HG02588 (cell line): ENCODE results near the gene KCNJ8.
"Not testable (repeated sequence)": the region's sequence is repeated elsewhere in the genome, so short reads cannot be mapped to it uniquely, and the experiment has no call there.

ENCODE experiments used
- ATAC-seq: cut with Tn5 transposase; IDR thresholded peaks from one replicate; pipeline ENCODE4 v1.9.1; 2021; ENCODE audit warnings: mild to moderate bottlenecking, moderate library complexity; ENCODE audit not compliant: unreplicated experiment

The KCNJ8 gene

DNA sequence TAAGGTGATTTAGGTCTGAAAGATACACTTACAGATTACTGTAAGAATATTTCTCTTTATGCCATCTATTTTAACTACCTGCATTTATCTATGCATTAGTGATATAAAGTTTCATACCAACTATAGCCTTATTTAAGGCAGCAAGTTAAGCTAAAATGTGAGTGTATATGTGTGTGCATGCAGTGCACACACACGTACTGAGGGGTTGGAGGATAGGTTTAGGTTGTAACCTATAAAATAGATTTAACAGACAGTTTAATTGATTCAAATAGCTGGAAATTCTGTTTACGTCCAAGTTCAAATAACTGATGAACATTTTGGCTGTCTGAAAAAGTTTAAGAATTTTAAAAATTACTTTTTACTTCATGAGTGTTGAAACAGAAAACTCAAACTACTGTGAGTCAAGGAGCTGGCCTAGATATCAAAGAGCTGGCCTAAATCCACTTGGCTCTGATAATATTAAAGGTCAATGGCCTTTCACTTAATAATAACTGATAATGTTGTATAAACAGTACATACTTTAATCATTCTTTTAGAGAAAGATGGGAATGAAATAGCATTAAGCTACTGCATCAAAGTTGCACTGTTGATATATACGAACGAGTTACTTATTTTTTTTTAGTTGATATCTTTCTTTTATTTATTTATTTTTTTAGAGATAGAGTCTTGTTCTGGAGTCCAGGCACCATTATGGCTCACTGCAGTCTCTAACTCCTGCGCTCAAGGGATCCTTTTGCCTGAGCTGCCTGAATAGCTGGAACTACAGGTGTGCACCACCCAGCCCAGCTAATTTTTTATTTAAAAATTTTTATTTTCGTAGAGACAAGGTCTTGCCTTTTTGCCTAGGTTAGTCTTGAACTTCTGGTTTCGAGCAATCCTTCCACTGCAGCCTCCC lies 13.8 kb upstream of the KCNJ8 start:
- no peak for ATAC-seq

DNA sequence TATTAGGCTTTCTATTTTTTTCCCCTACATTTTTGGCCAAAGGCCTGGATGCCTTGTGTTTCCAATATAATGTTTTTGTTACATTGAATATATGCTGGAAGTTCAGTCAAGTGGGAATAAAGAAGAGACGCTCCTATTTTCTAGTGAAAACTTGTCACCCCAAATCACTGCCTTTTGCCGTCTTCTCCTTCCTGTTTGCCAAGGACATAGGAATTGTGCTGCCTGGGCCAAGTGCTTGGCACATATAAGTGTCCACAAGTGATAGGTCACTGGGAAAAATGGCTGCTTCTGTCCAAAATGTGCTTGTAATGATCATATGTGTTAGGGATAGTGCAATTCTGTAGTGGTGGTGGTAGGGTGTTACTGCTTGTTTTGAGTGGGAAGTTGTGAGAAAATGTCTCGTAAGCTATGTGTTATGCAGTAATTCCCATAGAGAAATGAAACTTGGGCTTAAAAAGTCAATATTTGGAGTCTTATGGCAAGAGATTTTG lies 11.6 kb upstream of the KCNJ8 start:
- no peak for ATAC-seq

DNA sequence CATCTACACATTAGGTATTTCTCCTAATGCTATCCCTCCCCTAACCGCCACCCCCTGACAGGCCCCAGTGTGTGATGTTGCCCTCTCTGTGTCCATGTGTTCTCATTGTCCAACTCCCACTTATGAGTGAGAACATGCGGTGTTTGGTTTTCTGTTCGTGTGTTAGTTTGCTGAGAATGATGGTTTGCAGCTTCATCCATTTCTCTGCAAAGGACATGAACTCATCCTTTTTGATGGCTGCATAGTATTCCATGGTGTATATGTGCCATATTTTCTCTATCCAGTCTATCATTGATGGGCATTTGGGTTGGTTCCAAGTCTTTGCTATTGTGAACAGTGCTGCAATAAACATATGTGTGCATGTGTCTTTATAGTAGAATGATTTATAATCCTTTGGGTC lies 8.2 kb upstream of the KCNJ8 start:
- not testable (repeated sequence) for ATAC-seq

DNA sequence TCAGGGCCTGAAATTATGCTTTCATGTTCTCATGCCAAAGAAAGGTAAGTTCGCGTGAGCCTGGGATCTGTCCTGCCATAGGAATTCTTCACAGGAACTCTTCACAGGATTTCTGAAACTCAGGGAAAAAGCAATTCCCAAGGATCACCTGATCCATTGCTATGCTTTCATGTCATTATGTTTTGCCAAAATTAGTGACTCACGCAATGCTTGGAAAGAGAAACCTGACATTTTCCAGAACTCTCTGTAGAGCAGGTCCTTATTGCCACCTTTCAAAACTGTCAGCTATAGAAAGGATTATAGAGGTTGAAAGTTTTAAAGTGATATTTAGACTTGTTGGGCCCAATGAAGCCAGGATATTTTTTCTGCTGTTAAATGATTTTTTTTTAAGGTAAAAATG lies 6.3 kb upstream of the KCNJ8 start:
- no peak for ATAC-seq

DNA sequence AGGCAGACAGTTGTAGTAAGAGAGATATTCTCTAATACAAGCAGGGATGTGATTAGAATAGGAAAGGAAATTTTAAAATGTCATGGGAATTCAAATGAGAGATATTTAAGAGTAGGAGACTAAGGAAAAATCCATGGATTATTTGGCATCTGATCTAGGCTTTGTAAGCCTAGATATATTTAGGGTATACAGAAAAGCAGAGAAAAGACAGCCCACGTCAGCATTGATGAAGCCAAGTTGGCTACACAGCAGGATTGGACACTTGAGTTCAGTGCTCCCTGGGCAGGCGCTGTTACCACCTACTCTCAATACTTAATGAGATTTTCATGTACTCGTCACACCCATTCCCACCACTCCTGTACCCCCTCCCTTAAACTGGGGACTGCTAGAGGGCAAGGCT lies 1.7 kb upstream of the KCNJ8 start:
- ATAC-seq: no peak

DNA sequence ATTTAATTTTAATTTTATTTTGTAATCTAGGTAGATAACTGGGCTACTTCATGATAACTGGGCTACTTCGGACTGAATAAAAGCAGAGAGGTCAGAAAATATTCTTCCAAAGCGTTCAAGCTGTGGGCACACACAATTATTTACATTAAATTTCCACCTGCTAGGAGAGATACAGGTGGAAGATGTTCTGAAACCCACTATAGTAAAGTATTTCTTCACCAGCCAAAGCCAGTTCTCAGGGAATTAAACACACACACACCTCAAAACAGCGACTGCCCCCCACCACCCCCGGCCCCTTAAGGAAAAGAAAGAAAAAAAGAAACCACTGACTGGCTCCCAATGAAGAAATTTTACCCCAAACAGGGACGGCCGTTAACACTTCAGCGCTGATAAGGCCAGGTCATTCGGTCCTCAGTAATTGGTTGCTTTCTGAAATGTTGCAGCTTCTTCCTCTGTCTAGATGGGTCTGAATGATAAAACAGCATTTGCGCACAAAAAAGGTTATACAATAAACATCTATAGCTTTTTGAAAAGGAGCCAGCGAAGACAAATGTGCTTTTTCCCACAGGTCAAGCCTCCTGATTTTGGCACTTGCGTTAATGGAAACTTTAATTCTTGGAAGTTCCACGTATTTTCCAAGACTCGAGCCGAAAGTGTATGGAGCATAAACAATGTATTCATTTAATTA lies 771 bp upstream of the KCNJ8 start:
- ATAC-seq: no peak

DNA sequence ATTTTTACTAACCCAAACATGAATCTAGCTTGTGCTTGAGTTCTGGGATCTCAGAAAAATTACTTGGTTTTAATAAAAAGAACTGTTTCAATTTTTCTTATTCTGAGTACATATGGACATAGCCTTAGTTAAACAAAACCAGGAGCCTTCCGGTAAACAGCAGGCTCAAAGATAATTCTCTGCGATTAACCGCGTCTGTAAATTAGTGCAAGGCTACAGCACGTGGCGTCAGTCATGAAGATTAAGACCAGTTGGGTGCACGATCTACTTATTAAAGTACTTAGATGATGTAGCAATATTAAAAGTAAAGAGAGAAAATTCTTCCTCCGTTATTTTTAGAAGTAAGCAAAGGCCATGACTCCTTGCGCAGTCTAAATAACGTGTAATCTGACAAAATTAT lies 700 bp downstream of the KCNJ8 start:
- no peak for ATAC-seq

DNA sequence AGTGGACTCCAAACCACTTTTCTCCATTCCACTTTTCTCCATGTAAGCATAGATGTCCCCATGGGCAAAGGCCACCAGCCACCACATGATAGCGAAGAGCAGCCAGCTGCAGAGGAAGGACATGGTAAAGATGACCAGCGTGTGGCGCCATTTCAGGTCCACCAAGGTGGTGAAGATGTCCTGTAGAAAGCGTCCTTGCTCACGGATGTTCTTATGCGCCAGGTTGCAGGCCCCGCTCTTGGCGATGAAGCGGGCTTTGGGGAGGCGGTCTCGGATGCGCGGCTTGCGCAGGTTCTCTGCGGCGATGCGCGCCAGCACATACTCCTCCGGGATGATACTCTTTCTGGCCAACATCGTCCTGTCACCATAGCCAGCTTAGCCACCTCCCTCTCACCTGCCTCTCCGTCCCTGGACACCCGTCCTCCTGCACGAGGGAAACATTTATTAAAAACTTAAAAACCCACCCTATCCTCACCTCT lies 1.2 kb downstream of the KCNJ8 start:
- ATAC-seq: no peak

DNA sequence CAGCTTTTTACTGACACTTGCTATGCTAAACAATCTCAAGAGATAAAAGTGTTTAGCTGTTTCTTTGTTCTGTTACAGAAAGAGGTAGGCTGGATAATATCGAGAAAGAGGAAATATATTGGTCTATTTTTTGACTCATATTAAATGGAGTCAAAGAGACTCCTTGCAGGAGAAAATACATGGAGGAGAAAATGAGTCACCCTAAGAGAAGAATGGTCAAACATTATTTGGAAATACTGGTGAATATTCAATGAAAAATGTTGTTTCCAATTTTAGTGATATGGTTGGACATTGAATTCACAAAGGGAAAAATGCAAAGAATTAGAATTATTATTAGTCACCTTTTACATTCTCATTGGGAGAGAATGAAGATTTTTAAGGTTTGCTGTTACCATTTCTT lies 3.2 kb downstream of the KCNJ8 start:
- no peak for ATAC-seq

DNA sequence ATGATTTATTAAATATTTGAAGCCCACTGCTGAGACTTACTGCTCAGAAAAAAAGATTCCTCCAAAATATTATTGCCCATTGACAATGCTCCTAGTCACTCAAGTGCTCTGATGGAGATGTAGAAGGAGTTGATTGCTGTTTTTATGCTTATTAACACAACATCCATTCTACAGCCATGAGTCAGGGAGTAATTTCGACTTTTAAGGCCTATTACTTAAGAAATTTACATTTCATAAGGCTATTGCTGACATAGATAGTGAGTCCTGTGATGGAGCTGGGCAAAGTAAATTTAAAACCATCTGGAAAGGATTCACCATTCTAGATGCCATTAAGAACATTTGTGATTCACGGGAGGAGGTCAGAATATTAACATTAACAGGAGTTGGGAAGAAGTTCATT lies 5.2 kb downstream of the KCNJ8 start:
- ATAC-seq: no peak

DNA sequence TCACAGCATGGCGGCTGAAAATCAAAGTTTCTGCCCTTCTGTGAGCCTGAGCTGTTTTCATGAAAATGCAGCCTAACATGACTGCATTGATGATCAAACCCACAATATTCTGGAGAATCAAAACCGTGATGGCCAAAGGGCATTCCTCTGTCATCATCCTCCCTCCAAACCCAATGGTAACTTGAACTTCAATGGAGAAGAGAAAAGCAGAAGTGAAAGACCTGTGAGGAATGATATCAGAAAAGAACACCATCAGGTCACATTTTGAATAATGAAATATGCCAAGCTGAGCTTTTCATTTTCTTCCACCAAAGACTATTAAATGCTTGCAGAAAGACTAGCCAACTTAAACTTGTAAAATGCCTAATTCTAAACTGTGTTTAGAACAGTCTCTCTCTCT lies 8.1 kb downstream of the KCNJ8 start:
- no peak for ATAC-seq

DNA sequence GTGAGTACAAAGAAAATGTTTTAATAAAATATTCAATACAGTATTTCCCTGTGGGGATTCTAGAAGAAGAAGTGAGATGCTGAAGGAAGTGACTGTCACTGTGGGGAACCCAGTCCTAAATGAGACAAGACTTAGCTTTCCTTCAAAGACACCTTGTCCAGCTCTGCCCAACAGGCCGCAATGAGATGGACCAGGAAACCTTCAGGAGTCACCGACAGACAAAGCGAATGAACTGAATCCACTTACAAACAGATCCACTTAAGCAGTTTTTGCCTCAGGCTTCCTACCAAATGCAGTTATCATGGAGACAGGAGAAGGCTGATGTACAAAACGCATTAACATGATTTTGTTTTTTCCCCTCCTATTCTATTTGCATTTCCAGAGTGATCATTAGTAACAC lies 9.6 kb downstream of the KCNJ8 start:
- no peak for ATAC-seq

DNA sequence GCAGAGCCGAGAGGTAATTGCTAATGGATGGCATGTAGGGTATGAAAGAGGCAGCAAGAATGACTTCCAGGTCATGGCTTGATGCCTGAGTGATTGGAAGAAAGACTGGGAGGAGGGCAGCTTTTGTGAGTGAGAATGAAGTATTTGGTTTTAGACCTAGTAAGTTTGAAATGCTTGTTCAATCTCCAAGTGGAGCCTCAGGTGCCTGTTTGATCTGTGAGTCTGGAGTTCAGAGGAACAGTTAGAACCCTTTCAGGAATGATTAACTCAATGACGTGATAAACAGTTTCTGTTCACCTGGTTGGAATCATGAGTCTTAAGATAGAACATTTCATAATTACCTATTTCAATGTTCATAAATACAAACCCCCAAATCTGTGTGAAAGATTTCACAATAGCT lies 10.4 kb downstream of the KCNJ8 start:
- no peak for ATAC-seq

DNA sequence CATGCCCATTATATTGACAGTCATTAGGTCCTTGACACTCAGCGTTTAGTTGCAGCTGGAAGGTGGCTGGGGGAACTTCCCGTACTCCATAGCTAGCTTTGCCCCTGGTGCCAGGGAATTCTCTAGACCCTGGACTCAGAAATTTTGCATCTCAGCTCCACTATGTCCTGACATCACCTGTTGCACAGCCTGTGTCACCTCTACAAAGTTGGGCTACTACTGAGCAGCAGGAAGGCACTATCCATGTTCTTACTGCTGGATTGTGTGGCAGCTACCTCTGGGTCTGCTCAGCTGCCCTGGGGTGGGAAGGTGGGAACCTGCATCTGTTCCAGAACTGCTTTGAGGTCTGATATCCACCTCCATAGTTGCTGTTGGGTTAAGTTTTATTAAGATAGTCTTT lies 11.0 kb downstream of the KCNJ8 start:
- no peak for ATAC-seq

DNA sequence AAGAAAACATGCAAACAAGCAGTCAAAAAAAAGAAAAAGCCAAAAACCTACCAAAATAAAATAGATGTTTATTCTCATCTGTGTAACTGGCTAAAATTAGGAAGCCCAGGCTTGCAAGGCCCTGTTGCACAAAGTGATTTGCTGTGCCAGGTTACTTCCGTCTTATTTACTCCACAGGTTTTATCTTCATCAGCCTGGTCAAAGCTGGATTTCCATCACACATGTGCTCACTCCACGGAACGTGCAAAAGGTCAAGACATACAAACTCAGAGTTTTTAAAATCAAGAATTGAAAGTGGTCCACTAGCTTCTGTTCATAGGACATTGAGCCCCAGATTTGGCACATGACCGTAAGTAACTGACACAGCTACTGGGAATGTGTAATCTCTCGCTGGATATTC lies 14.8 kb downstream of the KCNJ8 start:
- no peak for ATAC-seq

DNA sequence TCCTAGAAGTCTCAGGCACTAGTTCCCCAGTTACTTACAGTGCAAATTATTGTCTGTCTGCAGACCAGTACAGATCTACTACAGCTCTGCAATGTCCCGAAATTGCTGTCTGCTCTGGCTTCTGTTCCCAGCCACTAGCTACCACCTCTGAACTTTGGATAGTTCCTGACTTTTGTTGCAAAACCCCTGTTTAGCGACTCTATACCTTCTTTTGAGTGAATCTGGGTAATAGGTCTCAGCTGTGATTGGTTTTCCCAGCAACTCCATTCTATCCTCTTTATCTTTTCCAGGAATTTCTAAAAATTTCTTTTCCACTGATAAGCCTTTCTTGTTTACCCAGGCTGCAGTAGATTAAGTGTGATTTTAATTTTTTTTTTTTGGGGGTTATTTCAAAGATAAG lies 16.8 kb downstream of the KCNJ8 start:
- ATAC-seq: no peak

DNA sequence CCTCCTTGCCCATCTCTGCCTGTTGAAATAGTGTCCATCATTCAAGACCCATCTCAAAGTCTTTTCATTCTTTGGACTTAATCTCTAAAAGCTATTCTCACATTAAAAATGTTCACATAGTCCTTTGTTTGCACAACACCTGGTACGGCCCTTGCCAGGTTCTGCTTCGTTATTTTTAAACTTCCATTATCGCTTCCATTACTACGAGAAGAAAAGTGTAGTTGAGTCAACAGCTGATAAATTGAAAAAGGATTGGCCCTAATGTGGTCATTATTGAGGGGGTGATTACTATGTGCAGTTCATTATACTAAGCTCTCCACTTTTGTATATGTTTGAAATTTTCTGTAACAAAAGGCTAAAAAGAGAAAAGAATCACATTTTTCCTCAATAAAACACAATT lies 17.8 kb downstream of the KCNJ8 start:
- ATAC-seq: no peak

DNA sequence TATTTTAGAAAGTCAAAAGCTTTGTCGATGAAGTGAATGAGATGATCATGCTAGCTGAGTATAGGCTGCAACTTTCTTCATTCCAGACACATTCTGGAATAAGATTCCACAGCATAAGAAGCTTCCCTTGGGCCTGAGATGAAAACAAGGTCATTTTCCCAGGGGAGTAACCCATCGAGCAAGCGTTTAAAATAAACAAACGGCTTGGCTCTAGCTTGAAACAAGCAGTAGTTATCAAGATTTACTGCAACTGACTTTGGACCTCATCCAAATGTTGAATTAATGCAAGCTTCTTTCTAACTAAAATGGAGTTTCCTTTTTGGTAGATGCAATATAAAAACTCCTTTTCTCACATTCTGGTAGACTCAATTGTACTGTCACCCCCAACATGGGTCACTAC lies 23.0 kb downstream of the KCNJ8 start:
- no peak for ATAC-seq

DNA sequence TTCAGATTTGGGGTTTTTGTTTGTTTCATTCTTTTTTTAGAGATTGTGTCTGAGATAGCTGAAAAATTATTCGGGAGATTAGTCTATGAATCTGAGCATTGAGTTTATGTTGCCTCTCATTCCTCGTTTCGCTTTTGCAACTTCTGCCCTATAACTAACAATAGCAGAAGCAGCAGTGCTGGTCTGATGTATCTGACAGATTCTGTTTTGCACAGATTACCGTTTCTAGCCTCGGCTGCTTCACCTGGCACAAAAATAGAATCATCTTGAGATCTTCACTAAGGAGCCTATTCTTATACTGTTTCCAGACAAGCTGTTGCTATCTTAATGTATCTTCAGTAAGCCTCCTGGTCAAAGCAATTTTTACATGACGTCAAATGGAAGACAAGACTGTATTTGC lies 29.2 kb downstream of the KCNJ8 start:
- ATAC-seq: no peak

DNA sequence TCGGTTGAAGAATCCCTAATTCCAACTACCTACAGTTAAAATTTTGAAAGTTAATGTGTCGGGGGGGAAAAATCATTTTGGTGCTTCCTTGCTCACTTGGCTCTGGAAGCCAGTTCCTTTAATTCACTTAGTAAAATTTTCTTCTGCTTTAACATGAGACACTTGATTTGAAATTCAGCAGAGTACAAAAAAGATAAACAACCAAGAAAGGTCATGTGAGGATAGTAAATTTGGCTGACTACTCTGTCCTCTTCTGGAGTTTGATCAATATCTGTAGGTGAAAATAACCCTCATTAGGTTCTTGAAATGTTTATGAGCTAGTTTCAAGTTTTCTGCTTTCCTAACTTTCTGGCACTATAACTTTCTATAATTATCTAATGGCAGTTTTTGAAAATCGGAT lies 43.4 kb downstream of the KCNJ8 start:
- ATAC-seq: no peak

DNA sequence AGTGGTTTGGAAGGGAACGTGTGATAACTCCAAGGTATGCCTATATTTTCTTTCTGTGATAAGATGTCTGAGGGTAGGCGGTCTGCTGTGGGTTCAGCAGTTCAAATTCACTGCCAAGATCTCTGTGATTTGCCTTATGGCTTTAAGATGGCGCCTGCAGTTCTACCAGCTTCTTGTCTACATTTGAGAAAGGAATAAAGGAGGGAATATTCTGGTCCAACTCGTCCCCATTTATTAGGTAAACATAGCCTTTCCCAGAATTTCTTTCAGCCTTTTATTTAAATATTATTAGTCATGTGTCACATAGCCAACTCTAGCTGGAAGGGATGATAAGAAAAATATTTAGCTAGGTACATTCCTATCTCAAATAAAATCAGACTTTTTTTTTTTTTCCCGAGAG lies 48.8 kb downstream of the KCNJ8 start:
- ATAC-seq: no peak

DNA sequence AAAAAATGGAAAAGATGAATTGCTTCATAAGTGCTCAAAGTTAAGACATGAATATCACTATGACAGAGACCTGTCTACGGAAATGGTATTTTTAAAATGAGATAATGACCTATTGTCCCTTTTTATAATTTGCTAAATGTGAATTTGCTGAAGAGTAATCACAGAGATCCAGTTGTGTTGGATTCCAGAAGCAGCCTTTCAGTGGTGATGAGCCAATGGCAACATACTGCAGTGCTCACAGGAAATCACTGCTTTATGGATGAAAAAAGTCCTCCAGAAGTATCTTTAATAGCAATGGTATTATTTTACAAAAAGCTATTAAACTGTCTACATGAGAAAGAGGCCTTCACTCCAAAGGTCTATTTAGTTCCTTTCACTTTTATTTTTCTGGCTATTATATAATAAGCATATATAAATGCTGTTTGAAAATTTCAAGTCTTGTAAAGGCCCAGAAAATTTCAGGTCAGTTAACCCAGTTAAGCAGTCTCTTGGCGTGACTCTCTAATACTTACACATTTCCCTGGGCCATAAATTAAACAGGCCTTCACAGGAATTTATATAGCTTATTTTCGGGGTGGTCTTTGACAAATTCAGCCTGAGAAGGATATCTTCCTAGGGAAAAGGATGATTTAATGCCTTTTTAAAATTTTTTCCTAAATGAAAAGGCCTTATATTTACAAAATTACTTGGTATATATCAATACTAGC lies 55.4 kb downstream of the KCNJ8 start:
- no peak for ATAC-seq
